GM18907 (cell line): ENCODE results near the gene OR2Y1.
A peak's percentile ranks its signal among the peaks of the same experiment; 100 is the strongest.
"Not testable (repeated sequence)": the region's sequence is repeated elsewhere in the genome, so short reads cannot be mapped to it uniquely, and the experiment has no call there.

Experiments used
- ATAC-seq: cut with Tn5 transposase; IDR thresholded peaks from one replicate; pipeline ENCODE4 v1.9.1; 2021; ENCODE audit warnings: mild to moderate bottlenecking, moderate library complexity; ENCODE audit not compliant: unreplicated experiment

The OR2Y1 gene

GRCh38 chr5:180739958-180740357 is at the start of gene OR2Y1:
Gene OR2Y1 (minus strand): TSS chr5:180740058. CDS start chr5:180740058, 0 bp downstream.
- ATAC-seq: no peak

DNA sequence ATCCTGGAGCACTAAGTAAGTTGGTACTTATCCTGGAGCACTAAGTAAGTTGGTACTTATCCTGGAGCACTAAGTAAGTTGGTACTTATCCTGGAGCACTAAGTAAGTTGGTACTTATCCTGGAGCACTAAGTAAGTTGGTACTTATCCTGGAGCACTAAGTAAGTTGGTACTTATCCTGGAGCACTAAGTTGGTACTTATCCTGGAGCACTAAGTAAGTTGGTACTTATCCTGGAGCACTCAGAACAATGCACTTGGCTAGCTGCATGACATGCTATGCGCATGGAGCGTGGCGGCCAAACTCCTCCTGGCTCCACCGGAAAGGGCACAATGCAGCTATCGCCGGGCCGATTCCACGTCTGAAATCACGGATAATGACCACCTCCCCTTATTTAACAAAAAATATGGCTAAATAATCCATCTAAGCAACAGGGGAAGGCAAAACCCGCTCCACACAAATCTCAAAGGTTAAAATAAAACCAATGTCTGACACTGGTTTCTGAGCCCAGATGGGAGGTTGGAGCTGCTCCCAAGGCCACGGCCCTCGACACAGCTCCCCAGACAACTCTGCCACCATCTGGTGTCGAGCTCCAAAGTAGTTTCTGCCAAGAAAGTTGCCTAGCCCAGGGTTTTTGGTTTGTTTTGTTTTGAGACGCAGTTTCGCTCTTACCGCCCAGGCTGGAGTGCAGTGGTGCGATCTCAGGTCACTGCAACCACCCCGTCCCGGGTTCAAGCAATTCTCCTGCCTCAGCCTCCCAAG is 49.0 kb upstream of the OR2Y1 start:
- not testable (repeated sequence) for ATAC-seq

DNA sequence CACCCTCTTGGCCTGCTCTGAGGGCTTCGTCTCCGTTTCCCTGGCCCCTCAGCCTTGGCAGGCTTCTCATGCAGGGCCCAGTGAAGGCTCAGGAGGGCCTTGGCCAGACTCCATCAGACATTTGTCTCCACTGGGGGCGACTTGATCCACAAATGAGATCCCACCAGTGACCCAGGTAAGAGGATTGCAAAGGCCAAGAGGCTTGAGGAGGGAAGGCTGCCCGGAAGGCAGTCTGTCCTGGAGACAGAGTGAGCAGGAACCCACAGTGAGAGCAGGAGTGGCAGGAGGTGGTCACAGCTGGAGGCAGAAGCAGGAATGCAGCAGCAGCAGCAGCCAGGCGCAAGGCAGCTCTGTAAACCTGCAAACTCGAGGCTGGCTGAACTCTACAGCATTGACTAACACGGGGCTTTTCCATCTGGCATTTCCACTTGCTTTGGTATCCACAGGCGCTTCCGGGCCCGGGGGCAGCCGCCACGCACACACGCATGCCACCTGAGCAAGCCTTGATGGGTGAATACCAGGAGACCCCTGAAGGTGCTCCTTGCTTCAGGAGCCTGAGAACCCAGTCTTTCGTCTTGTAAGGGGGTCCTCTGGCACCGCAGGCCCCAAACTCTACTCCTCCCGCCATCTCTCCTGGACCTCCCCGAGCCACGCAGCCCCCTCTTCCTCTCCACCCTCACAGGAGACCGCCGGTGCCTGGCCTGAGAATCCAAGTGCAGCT is 48.0 kb upstream of the OR2Y1 start:
- ATAC-seq: no peak

GRCh38 chr5:180786531-180787398 is 46.9 kb upstream of the OR2Y1 start:
- no peak for ATAC-seq

GRCh38 chr5:180785794-180786221 is 46.0 kb upstream of the OR2Y1 start:
- ATAC-seq: no peak

- no peak for ATAC-seq
These were observed 45.4 kb upstream of the OR2Y1 start for GRCh38 chr5:180785121-180785781.

- peak; percentile 57 for ATAC-seq
These were observed 44.7 kb upstream of the OR2Y1 start for GRCh38 chr5:180784497-180785097.

- no peak for ATAC-seq
These were observed 43.6 kb upstream of the OR2Y1 start for GRCh38 chr5:180783340-180784052.

- ATAC-seq: no peak
These were observed 42.9 kb upstream of the OR2Y1 start for GRCh38 chr5:180782748-180783147.

GRCh38 chr5:180781900-180782326 is 42.1 kb upstream of the OR2Y1 start:
- ATAC-seq: not testable (repeated sequence)

DNA sequence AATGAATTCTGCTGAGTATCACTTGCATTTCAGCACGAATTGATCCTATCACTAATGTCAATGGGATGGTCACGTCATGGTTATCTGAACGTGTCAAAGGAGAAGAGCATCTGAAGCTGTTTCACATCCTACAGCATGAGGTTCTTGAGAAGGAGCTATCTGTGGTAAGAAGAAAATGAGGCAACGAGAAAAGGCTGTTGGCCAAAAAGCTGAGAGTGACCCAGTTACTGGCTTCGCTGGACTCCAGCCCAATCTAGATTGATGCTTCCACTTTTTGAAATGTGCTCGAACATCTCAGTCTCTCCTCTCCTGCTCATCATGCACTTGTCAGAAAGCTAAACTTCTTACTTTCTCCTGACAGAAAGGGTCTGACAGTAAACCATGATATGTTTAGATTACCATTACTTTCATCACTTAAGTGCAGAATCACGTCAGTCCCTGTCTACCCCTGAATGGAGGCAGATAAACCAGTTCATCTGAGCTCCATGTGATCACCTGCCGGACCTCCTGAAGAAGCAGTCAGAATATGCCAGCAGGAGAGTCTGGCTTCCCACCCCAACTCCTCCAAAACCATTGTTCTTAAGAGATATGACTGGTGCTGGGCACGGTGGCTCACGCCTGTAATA is 40.2 kb upstream of the OR2Y1 start:
- ATAC-seq: no peak

DNA sequence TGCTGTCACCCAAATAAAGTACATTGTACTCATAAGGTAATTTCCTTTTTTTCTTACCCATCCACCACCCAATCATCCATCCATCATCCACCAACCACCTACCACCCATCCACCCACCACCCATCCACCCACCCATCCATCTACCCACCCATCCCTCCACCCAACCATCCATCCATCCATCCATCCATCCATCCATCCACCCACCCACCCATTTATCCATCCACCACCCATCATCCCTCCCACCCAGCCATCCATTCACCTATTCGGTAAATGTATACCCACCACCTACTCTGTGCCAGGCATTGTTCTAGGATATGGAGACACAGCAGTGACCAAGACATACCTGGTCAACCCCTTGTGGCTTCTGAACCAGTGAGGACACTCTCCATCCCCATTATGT is 37.6 kb upstream of the OR2Y1 start:
- ATAC-seq: no peak

DNA sequence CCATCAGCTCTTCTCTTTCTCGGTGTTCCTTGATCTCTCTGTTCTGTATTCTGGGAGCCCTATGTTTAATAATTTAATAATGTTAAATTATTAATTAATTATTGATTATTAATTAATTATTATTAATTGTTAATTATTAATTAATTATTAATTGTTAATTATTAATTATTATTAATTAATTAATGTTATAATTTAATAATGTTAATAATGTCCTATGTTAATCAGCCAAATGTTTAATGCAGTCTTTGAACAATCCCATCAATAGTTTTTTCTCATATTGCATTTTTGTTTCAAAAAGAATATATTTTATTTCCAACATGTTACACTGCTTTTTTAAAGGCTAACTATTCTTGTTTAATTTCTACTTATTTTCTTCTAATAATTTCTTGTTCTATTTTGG is 36.5 kb upstream of the OR2Y1 start:
- no peak for ATAC-seq

DNA sequence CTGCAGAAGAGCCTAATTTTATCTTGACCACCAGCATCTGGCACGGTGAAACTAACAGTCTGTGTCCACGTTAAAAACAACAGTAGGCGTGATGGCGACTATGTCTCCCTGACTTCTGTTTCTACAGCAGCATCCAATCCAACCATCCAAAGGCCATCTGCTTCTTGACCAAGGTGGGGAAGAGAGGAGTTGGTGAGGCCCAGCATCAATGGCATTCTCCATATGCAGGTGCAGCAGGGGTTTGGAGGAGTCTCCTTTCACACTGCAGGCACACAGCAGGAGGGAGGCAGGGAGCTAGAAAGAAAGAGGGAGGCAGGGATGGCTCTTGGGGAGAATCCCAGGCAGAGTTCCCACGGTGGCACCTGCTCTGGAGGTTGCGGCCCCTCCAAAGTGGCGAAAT is 35.8 kb upstream of the OR2Y1 start:
- ATAC-seq: no peak

GRCh38 chr5:180771839-180772238 is 32.0 kb upstream of the OR2Y1 start:
- no peak for ATAC-seq

DNA sequence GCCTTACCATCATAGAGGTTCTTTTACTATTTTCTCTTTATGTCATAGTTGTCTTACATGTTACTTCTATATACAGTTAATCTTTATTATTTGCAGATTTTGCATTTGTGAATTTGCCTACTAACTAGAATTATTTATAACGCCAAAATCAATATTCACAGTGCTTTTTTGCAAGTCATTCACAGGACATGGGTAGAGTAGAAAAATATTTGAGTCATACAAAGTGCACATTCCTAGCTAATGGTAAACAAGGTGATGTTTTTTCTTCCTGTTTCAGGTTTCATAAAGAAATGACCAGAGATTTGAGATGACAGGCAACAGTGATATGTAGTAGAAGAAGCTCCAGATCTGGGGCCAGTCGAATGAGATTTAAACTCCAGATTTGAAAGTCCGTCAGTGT is 30.0 kb upstream of the OR2Y1 start:
- ATAC-seq: no peak

- ATAC-seq: no peak
These were observed 15.7 kb upstream of the OR2Y1 start for GRCh38 chr5:180755601-180756000.

DNA sequence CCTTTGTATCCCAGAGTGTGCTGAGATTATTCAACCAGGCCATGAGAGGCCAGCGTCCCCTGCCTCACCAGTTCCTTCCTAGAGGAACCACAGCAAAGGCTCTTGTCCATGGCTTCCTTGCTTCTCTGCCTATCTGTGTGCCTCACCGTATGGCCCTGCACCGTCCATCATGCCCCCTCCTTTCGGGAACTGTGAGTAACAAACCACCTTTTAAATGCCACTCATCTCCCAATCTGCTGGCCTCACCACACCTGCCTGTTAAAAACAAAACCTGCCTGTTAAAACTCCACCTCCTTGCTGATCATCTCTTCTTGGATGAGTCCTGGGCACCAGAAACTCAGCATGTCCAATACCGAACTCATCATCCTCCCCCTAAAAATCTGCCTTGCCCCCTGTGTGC is 4.4 kb upstream of the OR2Y1 start:
- ATAC-seq: no peak

GRCh38 chr5:180742727-180743126 is 2.9 kb upstream of the OR2Y1 start:
- ATAC-seq: no peak
